ENCODE data around the gene ATP6V0C. TPM values are rescaled to one million over a fixed set of nuclear protein-coding genes. Genes with fewer than 3 reads are reported as not detected.

Gene ATP6V0C
- total and polyA plus RNA-seq, 2 of the 13 experiments (the other 11 are each of a cell fraction or from before 2014, with no cell fraction given) = 10.4 to 20.1 TPM

DNA sequence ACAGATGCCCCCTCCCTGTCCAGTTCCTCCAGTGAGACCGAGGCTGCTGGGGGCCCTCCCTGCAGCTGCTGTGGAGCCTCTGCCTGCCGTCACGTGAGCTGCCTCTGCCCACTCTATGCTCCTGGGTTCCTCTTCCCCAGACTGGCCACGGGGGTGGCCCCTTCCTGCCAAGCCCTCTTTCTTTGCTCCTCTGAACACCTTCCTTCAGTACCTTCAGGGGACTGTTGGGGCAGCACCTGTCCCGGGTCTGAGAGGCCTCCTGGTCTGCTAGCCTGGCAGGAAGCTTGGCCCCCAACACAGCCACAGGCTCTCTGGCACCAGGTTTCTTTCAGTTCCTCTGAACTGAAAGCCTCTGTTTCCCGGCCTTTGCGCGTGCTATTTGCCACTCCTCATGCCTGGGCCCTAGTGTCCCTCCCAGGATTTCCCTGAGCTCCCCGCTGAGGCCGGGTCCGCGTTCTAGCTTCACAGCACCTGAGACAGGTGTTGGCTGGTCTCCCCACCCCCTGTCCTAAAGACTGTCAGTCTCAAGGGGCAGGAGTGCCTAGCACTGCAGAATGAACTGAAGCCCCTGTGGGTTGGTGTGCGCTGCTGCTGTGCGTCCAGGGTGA is 6.6 kb upstream of the ATP6V0C start (continued):
- TF ChIP-seq, protein P1, sequence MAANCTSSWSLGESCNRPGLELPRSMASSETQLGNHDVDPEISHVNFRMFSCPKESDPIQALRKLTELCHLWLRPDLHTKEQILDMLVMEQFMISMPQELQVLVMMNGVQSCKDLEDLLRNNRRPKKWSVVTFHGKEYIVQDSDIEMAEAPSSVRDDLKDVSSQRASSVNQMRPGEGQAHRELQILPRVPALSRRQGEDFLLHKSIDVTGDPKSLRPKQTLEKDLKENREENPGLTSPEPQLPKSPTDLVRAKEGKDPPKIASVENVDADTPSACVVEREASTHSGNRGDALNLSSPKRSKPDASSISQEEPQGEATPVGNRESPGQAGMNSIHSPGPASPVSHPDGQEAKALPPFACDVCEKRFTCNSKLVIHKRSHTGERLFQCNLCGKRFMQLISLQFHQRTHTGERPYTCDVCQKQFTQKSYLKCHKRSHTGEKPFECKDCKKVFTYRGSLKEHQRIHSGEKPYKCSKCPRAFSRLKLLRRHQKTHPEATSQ (CRISPR knock-in tag; IDR thresholded peaks at IDR 0.05; ENCODE audit: borderline replicate concordance) = no peak

GRCh38 chr16:2507665-2508064 is 6.1 kb upstream of the ATP6V0C start:
- H3K27me3 ChIP-seq (ENCODE audit: control insufficient read depth in 1 of 2, insufficient read depth in 2 of 2, low read length in 2 of 2) = no peaks in the 10 kb centered on the region
- FAIRE-seq (no peak), DNase-seq (ENCODE audit: low spot score) (no peak), ATAC-seq (no peak)
- intact Hi-C loops (cut with micrococcal nuclease; ENCODE audit: unreplicated experiment) = loop anchor here (10.0 kb wide), 1 partner anchor 163 kb away; the partner anchor contains the start of gene ABCA3
- H3K79me2 ChIP-seq (ENCODE audit: insufficient read depth, low read length) = no peaks in the 10 kb centered on the region
- in situ Hi-C loops (cut with HindIII; ENCODE audit: extremely low pct_ligation_motif_present, low pct_unique_long_range_greater_than_20kb) = no loop called here
- ChIA-PET POLR2A (no interaction called here), CTCF (ENCODE audit: low intra/inter-chr PET ratio, low total read pairs) (no interaction called here)
- H3K4me3 ChIP-seq (replicated peaks in 1 of 3; ENCODE audit: insufficient read depth in 1 of 3, low read depth in 2 of 3, low read length in 3 of 3) = no peak overlapping the region
- H3K27ac ChIP-seq (ENCODE audit: extremely low read length, insufficient read depth, low read length) = no peak overlapping the region
- no peak overlapping the region for H3K9ac ChIP-seq (ENCODE audit: insufficient read depth, low read depth, low read length)
- no peaks in the 10 kb centered on the region for H3K9me3 ChIP-seq (ENCODE audit: low read length)
- WGBS (ENCODE audit: low lambda C conversion rate) = 98% methylated on average over 10 of the region's 11 CpGs
- TF ChIP-seq RXRA (CRISPR knock-in tag; IDR thresholded peaks at IDR 0.05) (no peak), MXD1 (CRISPR knock-in tag; IDR thresholded peaks at IDR 0.05) (no peak), SMAD1 (CRISPR knock-in tag; IDR thresholded peaks at IDR 0.05; ENCODE audit: borderline replicate concordance, low read depth) (no peak), CTCF (CRISPR knock-in tag; IDR thresholded peaks at IDR 0.05) (no peak)
- no TSS peak for BruUV-seq (replicated peaks)
- no peak overlapping the region for H3K4me2 ChIP-seq (ENCODE audit: low read depth, low read length)
- H3K4me1 ChIP-seq (ENCODE audit: insufficient read depth, low read length) = peaks cover 24% of the 10 kb centered on the region
- H2AFZ ChIP-seq (ENCODE audit: low read length) = no peak overlapping the region
- no peaks in the 10 kb centered on the region for H3K36me3 ChIP-seq (replicated peaks in 1 of 2; ENCODE audit: control insufficient read depth in 1 of 2, insufficient read depth in 2 of 2, low read length in 2 of 2)
- no peaks in the 10 kb centered on the region for H4K20me1 ChIP-seq (ENCODE audit: insufficient read depth, low read length)
